ENCODE measurements around the gene ARHGAP45.

DNA sequence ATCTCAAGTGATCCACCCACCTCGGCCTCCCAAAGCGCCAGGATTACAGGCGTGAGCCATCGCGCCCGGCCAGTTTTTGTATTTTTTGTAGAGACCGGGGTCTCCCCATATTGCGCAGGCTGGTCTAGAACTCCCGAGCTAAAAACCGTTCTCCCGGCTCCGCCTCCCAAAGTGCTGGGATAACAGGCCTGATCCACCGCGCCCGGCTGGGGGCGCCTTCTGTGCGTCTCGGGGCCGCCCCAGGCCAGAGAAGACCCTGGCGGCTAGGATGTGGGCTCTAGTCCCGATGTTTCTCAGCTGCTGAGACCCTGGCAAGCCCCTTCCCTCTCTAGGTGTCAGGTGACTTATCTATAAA lies 3.6 kb downstream of the ARHGAP45 start:
- no peak for TF ChIP-seq CTCF (IDR thresholded peaks at IDR 0.05)
- TF ChIP-seq POLR2A (IDR thresholded peaks at IDR 0.05) = no peak

All from Peyer's patch (tissue), 4 donors.